ENCODE data around the gene PLPP2.

The PLPP2 gene

DNA sequence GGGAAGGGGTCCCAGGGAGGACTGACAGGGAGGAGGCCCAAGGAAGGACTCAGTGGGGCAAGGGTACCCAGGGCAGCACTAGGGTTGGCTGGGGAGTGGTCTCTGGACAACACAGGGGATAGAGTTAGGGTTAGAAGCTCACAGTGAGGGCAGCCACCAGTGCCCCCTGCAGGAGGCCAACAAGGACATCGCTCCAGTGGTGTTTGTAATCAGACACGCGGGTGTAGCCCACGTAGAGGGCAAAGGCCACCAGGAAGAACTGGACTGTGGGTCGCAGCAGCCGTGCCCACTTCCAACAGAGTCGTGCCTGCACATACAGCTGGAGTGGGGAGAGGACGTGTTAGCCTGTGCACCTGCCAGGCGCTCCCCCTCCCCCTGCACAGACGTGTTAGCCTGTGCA is 9.2 kb downstream of the PLPP2 start:
- no peaks in the 10 kb centered on the region; the same call in 1 of the 2 replicates for H3K27me3 ChIP-seq (ENCODE audit: insufficient read depth, low read length)
- no peaks in the 10 kb centered on the region for H3K79me2 ChIP-seq (ENCODE audit: insufficient read depth, low read length)
- H3K9ac ChIP-seq (ENCODE audit: low read length), result no peak overlapping the region
- no peaks in the 10 kb centered on the region for H4K20me1 ChIP-seq (ENCODE audit: insufficient read depth, low read length)
- TF ChIP-seq, protein P1, sequence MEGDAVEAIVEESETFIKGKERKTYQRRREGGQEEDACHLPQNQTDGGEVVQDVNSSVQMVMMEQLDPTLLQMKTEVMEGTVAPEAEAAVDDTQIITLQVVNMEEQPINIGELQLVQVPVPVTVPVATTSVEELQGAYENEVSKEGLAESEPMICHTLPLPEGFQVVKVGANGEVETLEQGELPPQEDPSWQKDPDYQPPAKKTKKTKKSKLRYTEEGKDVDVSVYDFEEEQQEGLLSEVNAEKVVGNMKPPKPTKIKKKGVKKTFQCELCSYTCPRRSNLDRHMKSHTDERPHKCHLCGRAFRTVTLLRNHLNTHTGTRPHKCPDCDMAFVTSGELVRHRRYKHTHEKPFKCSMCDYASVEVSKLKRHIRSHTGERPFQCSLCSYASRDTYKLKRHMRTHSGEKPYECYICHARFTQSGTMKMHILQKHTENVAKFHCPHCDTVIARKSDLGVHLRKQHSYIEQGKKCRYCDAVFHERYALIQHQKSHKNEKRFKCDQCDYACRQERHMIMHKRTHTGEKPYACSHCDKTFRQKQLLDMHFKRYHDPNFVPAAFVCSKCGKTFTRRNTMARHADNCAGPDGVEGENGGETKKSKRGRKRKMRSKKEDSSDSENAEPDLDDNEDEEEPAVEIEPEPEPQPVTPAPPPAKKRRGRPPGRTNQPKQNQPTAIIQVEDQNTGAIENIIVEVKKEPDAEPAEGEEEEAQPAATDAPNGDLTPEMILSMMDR (IDR thresholded peaks at IDR 0.05; ENCODE audit: low read length), result no peak
- TF ChIP-seq EZH2 (IDR thresholded peaks at IDR 0.05; ENCODE audit: borderline replicate concordance, low read length), result no peak
- H3F3A ChIP-seq (ENCODE audit: insufficient read depth, low read length), result no peaks in the 10 kb centered on the region
- no peak overlapping the region for H3K27ac ChIP-seq (ENCODE audit: low read depth, low read length, poor library complexity, severe bottlenecking)
- H2AFZ ChIP-seq (ENCODE audit: low read length), result no peak overlapping the region
- H3K4me2 ChIP-seq (ENCODE audit: low read length), result no peak overlapping the region
- H3K36me3 ChIP-seq (ENCODE audit: insufficient read depth, low read length), result no peaks in the 10 kb centered on the region
- H3K9me2 ChIP-seq (ENCODE audit: low read depth, low read length), result no peaks in the 10 kb centered on the region
- no peak overlapping the region for H3K4me3 ChIP-seq (ENCODE audit: low read depth, low read length, poor library complexity, severe bottlenecking)
- no peaks in the 10 kb centered on the region for H3K9me3 ChIP-seq (ENCODE audit: low read length)
- no peaks in the 10 kb centered on the region for H3K4me1 ChIP-seq (ENCODE audit: insufficient read depth, low read length, severe bottlenecking)

DNA sequence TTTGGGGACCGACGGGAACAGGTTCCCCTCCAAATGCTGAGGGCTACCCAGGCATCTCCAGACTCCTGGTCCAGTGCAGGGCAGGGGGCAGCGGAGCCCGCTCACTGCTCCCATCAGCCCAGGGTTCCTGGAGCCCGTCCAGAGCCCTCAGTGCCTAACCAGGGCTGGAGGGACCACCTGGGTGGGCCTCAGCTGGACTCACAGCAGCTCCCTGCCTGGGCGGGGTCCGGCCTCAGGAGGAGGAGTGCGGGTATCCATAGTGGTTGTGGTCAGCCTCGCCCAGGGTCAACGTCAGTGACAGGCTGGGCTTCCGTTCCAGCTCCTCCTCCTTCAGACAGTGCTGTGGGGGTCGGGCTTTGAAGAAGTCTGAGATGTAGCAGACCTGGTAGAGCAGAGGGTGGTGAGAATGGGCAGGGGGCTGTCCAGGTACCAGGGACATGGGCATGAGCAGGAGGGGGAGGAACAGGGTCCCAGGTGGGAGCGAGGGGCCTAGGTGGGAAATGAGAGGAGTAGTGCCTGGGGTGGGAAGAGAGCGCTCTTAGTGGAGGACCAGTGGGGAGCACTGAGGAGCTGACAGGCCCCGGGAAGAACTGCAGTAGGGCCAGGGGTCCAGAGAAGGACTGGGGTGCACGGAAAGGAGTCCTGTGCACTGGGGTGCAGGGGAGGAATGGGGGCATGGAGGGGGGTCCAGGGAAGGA is 9.9 kb downstream of the PLPP2 start:
- Histone ChIP-seq H3K36me3 (ENCODE audit: insufficient read depth, low read length) (no peaks in the 10 kb centered on the region), H3K79me2 (ENCODE audit: insufficient read depth, low read length) (no peaks in the 10 kb centered on the region), H2AFZ (ENCODE audit: low read length) (no peak overlapping the region), H3K27me3 (ENCODE audit: insufficient read depth, low read length) (no peaks in the 10 kb centered on the region; the same call in 1 of the 2 replicates), H3K4me1 (ENCODE audit: insufficient read depth, low read length, severe bottlenecking) (no peaks in the 10 kb centered on the region), H3K27ac (ENCODE audit: low read depth, low read length, poor library complexity, severe bottlenecking) (no peak overlapping the region), H3K9ac (ENCODE audit: low read length) (no peak overlapping the region), H3K4me2 (ENCODE audit: low read length) (no peak overlapping the region), H3F3A (ENCODE audit: insufficient read depth, low read length) (no peaks in the 10 kb centered on the region), H4K20me1 (ENCODE audit: insufficient read depth, low read length) (no peaks in the 10 kb centered on the region), H3K4me3 (ENCODE audit: low read depth, low read length, poor library complexity, severe bottlenecking) (no peak overlapping the region), H3K9me2 (ENCODE audit: low read depth, low read length) (no peaks in the 10 kb centered on the region), H3K9me3 (ENCODE audit: low read length) (no peaks in the 10 kb centered on the region)
- TF ChIP-seq, protein P1 (IDR thresholded peaks at IDR 0.05; ENCODE audit: low read length), result no peak
- no peak for TF ChIP-seq EZH2 (IDR thresholded peaks at IDR 0.05; ENCODE audit: borderline replicate concordance, low read length)

DNA sequence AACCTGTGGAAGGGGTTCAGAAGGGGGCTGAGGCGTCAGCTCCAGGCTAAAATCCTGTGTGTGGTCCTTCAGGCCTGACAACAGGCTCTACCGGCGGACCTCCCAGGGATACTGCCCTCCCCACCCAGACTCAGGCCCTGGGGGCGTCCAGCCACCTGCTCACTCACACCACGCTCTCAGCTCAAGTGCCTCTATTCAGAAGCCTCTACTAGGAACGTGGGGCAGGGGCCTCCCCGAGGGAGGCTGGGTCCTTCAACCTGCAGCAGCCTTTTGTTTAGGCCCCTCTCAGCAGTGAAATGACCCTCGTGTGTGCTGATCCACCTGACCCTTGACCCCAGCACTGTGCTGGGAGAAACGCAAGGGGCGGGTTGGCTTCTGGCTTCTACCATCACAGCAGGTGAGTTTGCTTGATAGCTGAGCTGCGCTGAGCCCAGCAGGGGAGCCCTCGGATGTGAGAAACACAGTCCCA is 10.6 kb downstream of the PLPP2 start:
- no peaks in the 10 kb centered on the region; the same call in 1 of the 2 replicates for H3K27me3 ChIP-seq (ENCODE audit: insufficient read depth, low read length)
- H3F3A ChIP-seq (ENCODE audit: insufficient read depth, low read length), result no peaks in the 10 kb centered on the region
- H2AFZ ChIP-seq (ENCODE audit: low read length), result no peak overlapping the region
- no peak overlapping the region for H3K27ac ChIP-seq (ENCODE audit: low read depth, low read length, poor library complexity, severe bottlenecking)
- H3K9ac ChIP-seq (ENCODE audit: low read length), result no peak overlapping the region
- H4K20me1 ChIP-seq (ENCODE audit: insufficient read depth, low read length), result no peaks in the 10 kb centered on the region
- H3K9me3 ChIP-seq (ENCODE audit: low read length), result no peaks in the 10 kb centered on the region
- H3K9me2 ChIP-seq (ENCODE audit: low read depth, low read length), result no peaks in the 10 kb centered on the region
- no peaks in the 10 kb centered on the region for H3K79me2 ChIP-seq (ENCODE audit: insufficient read depth, low read length)
- no peak for TF ChIP-seq EZH2 (IDR thresholded peaks at IDR 0.05; ENCODE audit: borderline replicate concordance, low read length)
- TF ChIP-seq, protein P1 (IDR thresholded peaks at IDR 0.05; ENCODE audit: low read length), result no peak
- no peak overlapping the region for H3K4me3 ChIP-seq (ENCODE audit: low read depth, low read length, poor library complexity, severe bottlenecking)
- no peaks in the 10 kb centered on the region for H3K36me3 ChIP-seq (ENCODE audit: insufficient read depth, low read length)
- no peak overlapping the region for H3K4me2 ChIP-seq (ENCODE audit: low read length)
- H3K4me1 ChIP-seq (ENCODE audit: insufficient read depth, low read length, severe bottlenecking), result no peaks in the 10 kb centered on the region

Data from OCI-LY1 (cell line).